HepG2 (cell line): ENCODE results near the gene CAMTA2. TPM values are rescaled to one million over a fixed set of nuclear protein-coding genes. Genes with fewer than 3 reads are reported as not detected.

Experiments used
- ARNT2 ChIP-seq: sonication (generic); formaldehyde crosslinking; IDR thresholded peaks from 2 replicates; pipeline ENCODE4 v1.8.0; 2022; ENCODE audit warnings: mild to moderate bottlenecking, low read depth, missing genetic modification reagents, moderate library complexity
- FOXA1 ChIP-seq, 2 experiments: fragments of 450-650 bp in 1 of 2; sonication (generic) in 1 of 2; formaldehyde crosslinking in 1 of 2; IDR thresholded peaks; 2 replicates each; pipeline versions ENCODE4 v1.4.0 to v1.6.1; 2016 to 2020; ENCODE audit warnings: missing genetic modification reagents in 1 of 2
- GFI1 ChIP-seq: sonication (generic); formaldehyde crosslinking; IDR thresholded peaks from 2 replicates; pipeline ENCODE4 v1.5.0; 2020; ENCODE audit warnings: missing genetic modification reagents, mild to moderate bottlenecking, borderline replicate concordance
- KAT7 ChIP-seq: IDR thresholded peaks from 2 replicates; pipeline ENCODE4 v1.6.1; 2018; ENCODE audit warnings: borderline replicate concordance, missing compliant biosample characterization
- MTF2 ChIP-seq: sonication (generic); formaldehyde crosslinking; IDR thresholded peaks from 2 replicates; pipeline ENCODE4 v1.5.0; 2020; ENCODE audit warnings: missing genetic modification reagents, borderline replicate concordance
- REL ChIP-seq: sonication (generic); formaldehyde crosslinking; conservative IDR thresholded peaks from 2 replicates; pipeline ENCODE4 v1.8.0; 2022; ENCODE audit warnings: mild to moderate bottlenecking, missing genetic modification reagents, moderate library complexity
- SAP130 ChIP-seq: IDR thresholded peaks from 2 replicates; pipeline ENCODE4 v1.6.1; 2016; ENCODE audit warnings: low read depth
- SSRP1 ChIP-seq: IDR thresholded peaks from 2 replicates; pipeline ENCODE4 v1.6.1; 2016; ENCODE audit warnings: control low read depth
- SYNCRIP ChIP-seq: fragments of 200-400 bp; formaldehyde crosslinking; IDR thresholded peaks from 2 replicates; pipeline ENCODE4 v1.6.1; 2018; ENCODE audit warnings: mild to moderate bottlenecking, low read depth, low read length; ENCODE audit not compliant: insufficient read depth
- ZMYM4 ChIP-seq: sonication (generic); formaldehyde crosslinking; IDR thresholded peaks from 2 replicates; pipeline ENCODE4 v1.8.1; 2023; ENCODE audit warnings: mild to moderate bottlenecking, missing genetic modification reagents
- ZNF557 ChIP-seq: sonication (generic); formaldehyde crosslinking; IDR thresholded peaks from 2 replicates; pipeline ENCODE4 v1.4.0; 2020; ENCODE audit warnings: missing genetic modification reagents
- ZNF607 ChIP-seq: sonication (generic); formaldehyde crosslinking; IDR thresholded peaks from 2 replicates; pipeline ENCODE4 v1.5.1; 2020; ENCODE audit warnings: missing genetic modification reagents, mild to moderate bottlenecking, borderline replicate concordance
- ZNF616 ChIP-seq: sonication (generic); formaldehyde crosslinking; IDR thresholded peaks from 2 replicates; pipeline ENCODE4 v1.5.0; 2020; ENCODE audit warnings: low read depth, mild to moderate bottlenecking, missing genetic modification reagents
- ZNF619 ChIP-seq: sonication (generic); formaldehyde crosslinking; IDR thresholded peaks from 2 replicates; pipeline ENCODE4 v1.4.0; 2020; ENCODE audit warnings: mild to moderate bottlenecking, missing genetic modification reagents
- polyA plus RNA-seq, 8 experiments: library from polyadenylated mRNA; depleted of rRNA in 3 of 8; stranded (reverse) in 7 of 8; unstranded in 1 of 8; fragments of >200 nt; fragmentation: Illumina TruSeq in 4 of 8; extraction: Trizol in 4 of 8; gene quantifications; 2 replicates each; pipeline versions ENCODE4 v1.2.1 to v1.2.3, GENCODE V29; 2011 to 2016; ENCODE audit warnings: low read depth in 4 of 8, missing spikeins in 1 of 8, mixed read lengths in 1 of 8; ENCODE audit not compliant: insufficient read depth in 1 of 8
- total RNA-seq, 5 experiments: library from RNA; depleted of rRNA; stranded (reverse); fragments of >200 nt; fragmentation: Illumina TruSeq; extraction: Trizol; gene quantifications; 2 replicates each; pipeline ENCODE4 v1.2.3, GENCODE V29; 2016; ENCODE audit warnings: low read depth in 1 of 5
- TF ChIP-seq, protein P1 (sequence below): sonication (generic); formaldehyde crosslinking; conservative IDR thresholded peaks from 2 replicates; pipeline ENCODE4 v1.8.1; 2023; ENCODE audit warnings: missing genetic modification reagents
- TF ChIP-seq, protein P2 (sequence below): sonication (generic); formaldehyde crosslinking; IDR thresholded peaks from 2 replicates; pipeline ENCODE4 v1.5.1; 2020; ENCODE audit warnings: mild to moderate bottlenecking, missing genetic modification reagents, moderate library complexity
- TF ChIP-seq, protein P3 (sequence below): sonication (generic); formaldehyde crosslinking; IDR thresholded peaks from 2 replicates; pipeline ENCODE4 v1.5.0; 2020; ENCODE audit warnings: mild to moderate bottlenecking, missing genetic modification reagents, borderline replicate concordance
- TF ChIP-seq, protein P4 (sequence below): sonication (generic); formaldehyde crosslinking; IDR thresholded peaks from 2 replicates; pipeline ENCODE4 v1.4.0; 2020; ENCODE audit warnings: missing genetic modification reagents, borderline replicate concordance

Gene CAMTA2
- total and polyA plus RNA-seq, 2 of the 13 experiments (the other 11 are each of a cell fraction or from before 2014, with no cell fraction given), result 4.1 to 7.1 TPM

DNA sequence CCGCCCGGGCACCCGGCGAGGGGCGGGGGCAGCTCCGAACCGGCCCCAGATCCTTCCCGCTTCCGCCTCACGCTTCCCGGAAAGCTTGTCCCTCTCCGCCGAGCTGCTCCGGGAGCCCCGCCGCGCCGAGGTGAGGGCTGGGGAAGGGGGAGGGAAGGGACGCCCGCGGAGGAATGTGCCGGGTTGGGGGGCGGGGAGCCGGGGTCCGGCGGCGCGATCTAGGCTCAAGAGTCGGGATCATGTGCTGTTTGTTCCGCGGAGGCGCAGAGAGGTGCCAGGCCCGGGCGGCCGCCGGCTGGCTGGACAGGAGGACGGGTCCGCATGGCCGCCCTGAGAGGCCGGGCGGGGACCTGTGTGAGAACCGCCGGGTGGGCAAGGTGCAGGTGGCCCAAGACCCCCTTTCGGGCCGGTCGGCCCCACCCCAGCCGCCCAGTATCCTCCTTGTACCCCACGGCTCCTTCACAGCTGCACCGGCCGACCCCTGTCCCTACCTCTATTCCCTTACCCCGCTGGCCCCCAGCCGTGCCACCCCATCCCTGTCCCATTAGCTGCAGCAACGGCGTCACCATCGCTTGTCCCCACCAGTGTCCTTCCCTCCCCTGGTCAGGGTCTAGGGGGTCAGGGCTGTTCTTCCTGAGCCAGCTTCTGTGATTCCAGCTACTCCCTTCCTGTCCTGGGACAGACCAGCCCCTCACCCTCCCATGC is 10.7 kb upstream of the CAMTA2 start (continued):
- TF ChIP-seq ARNT2 (no peak), ZNF607 (CRISPR knock-in tag) (peak; percentile 39; the same call in 1 of the 2 replicates), SYNCRIP (no peak), SSRP1 (CRISPR knock-in tag) (peak; percentile 21; the same call in 1 of the 2 replicates), ZNF616 (CRISPR knock-in tag) (0 out of 2 replicates have a peak, but pooled peaks have one; percentile 4), FOXA1 (IDR thresholded peaks at IDR 0.05) (no peak), FOXA1 (CRISPR knock-in tag; IDR thresholded peaks at IDR 0.05) (no peak), KAT7 (CRISPR knock-in tag) (peak; percentile 63; the same call in 1 of the 2 replicates), ZNF619 (CRISPR knock-in tag) (peak; percentile 43; the same call in 1 of the 2 replicates), REL (CRISPR knock-in tag) (0 out of 2 replicates have a peak, but pooled peaks have one; percentile 42), ZNF557 (CRISPR knock-in tag) (no peak), GFI1 (CRISPR knock-in tag) (no peak), SAP130 (CRISPR knock-in tag) (peak; percentile 17; the same call in 1 of the 2 replicates), ZMYM4 (CRISPR knock-in tag) (peak; percentile 36), MTF2 (CRISPR knock-in tag) (peak; percentile 88; the same call in 1 of the 2 replicates)
- TF ChIP-seq, protein P1, sequence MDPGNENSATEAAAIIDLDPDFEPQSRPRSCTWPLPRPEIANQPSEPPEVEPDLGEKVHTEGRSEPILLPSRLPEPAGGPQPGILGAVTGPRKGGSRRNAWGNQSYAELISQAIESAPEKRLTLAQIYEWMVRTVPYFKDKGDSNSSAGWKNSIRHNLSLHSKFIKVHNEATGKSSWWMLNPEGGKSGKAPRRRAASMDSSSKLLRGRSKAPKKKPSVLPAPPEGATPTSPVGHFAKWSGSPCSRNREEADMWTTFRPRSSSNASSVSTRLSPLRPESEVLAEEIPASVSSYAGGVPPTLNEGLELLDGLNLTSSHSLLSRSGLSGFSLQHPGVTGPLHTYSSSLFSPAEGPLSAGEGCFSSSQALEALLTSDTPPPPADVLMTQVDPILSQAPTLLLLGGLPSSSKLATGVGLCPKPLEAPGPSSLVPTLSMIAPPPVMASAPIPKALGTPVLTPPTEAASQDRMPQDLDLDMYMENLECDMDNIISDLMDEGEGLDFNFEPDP (CRISPR knock-in tag), result peak; percentile 87; the same call in 1 of the 2 replicates
- TF ChIP-seq, protein P2, sequence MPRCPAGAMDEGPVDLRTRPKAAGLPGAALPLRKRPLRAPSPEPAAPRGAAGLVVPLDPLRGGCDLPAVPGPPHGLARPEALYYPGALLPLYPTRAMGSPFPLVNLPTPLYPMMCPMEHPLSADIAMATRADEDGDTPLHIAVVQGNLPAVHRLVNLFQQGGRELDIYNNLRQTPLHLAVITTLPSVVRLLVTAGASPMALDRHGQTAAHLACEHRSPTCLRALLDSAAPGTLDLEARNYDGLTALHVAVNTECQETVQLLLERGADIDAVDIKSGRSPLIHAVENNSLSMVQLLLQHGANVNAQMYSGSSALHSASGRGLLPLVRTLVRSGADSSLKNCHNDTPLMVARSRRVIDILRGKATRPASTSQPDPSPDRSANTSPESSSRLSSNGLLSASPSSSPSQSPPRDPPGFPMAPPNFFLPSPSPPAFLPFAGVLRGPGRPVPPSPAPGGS (CRISPR knock-in tag), result 0 out of 2 replicates have a peak, but pooled peaks have one; percentile 3
- TF ChIP-seq, protein P3, sequence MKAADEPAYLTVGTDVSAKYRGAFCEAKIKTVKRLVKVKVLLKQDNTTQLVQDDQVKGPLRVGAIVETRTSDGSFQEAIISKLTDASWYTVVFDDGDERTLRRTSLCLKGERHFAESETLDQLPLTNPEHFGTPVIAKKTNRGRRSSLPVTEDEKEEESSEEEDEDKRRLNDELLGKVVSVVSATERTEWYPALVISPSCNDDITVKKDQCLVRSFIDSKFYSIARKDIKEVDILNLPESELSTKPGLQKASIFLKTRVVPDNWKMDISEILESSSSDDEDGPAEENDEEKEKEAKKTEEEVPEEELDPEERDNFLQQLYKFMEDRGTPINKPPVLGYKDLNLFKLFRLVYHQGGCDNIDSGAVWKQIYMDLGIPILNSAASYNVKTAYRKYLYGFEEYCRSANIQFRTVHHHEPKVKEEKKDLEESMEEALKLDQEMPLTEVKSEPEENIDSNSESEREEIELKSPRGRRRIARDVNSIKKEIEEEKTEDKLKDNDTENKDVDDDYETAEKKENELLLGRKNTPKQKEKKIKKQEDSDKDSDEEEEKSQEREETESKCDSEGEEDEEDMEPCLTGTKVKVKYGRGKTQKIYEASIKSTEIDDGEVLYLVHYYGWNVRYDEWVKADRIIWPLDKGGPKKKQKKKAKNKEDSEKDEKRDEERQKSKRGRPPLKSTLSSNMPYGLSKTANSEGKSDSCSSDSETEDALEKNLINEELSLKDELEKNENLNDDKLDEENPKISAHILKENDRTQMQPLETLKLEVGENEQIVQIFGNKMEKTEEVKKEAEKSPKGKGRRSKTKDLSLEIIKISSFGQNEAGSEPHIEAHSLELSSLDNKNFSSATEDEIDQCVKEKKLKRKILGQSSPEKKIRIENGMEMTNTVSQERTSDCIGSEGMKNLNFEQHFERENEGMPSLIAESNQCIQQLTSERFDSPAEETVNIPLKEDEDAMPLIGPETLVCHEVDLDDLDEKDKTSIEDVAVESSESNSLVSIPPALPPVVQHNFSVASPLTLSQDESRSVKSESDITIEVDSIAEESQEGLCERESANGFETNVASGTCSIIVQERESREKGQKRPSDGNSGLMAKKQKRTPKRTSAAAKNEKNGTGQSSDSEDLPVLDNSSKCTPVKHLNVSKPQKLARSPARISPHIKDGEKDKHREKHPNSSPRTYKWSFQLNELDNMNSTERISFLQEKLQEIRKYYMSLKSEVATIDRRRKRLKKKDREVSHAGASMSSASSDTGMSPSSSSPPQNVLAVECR (CRISPR knock-in tag), result 0 out of 2 replicates have a peak, but pooled peaks have one; percentile 28
- TF ChIP-seq, protein P4, sequence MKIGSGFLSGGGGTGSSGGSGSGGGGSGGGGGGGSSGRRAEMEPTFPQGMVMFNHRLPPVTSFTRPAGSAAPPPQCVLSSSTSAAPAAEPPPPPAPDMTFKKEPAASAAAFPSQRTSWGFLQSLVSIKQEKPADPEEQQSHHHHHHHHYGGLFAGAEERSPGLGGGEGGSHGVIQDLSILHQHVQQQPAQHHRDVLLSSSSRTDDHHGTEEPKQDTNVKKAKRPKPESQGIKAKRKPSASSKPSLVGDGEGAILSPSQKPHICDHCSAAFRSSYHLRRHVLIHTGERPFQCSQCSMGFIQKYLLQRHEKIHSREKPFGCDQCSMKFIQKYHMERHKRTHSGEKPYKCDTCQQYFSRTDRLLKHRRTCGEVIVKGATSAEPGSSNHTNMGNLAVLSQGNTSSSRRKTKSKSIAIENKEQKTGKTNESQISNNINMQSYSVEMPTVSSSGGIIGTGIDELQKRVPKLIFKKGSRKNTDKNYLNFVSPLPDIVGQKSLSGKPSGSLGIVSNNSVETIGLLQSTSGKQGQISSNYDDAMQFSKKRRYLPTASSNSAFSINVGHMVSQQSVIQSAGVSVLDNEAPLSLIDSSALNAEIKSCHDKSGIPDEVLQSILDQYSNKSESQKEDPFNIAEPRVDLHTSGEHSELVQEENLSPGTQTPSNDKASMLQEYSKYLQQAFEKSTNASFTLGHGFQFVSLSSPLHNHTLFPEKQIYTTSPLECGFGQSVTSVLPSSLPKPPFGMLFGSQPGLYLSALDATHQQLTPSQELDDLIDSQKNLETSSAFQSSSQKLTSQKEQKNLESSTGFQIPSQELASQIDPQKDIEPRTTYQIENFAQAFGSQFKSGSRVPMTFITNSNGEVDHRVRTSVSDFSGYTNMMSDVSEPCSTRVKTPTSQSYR, result peak; percentile 21; the same call in 1 of the 2 replicates
